MCF 10A (cell line): Measurements from ENCODE around the gene PTGES2. TPM values are rescaled to one million over a fixed set of nuclear protein-coding genes. Genes with fewer than 3 reads are reported as not detected.

ENCODE experiments used
- BruUV-seq: library from RNA; stranded (reverse); fragments of 400-500 nt; replicated peaks from 2 replicates; lab custom pipeline; 2021; lab: Mats Ljungman, UMichigan
- CTCF ChIA-PET: fragments of 300-600 bp; sonication (Branson Sonifier 250); formaldehyde crosslinking; extraction: SDS; loops from one replicate; lab custom pipeline; 2021; ENCODE audit warnings: antibody characterized with exemption, inconsistent platforms; lab: Yijun Ruan, JAX
- POLR2A ChIA-PET: fragments of 300-600, 350-650 bp; sonication (Branson Sonifier 250); formaldehyde crosslinking; extraction: SDS; loops from one replicate; lab custom pipeline; 2020; ENCODE audit warnings: antibody characterized with exemption, inconsistent platforms; lab: Yijun Ruan, JAX
- DNase-seq: peaks from one replicate; pipeline ENCODE4 v3.0.0-alpha.2; 2018; ENCODE audit not compliant: unreplicated experiment
- H3K27ac Mint-ChIP-seq: one replicate; pipeline ENCODE4 v1.8.0; 2022; ENCODE audit warnings: mild to moderate bottlenecking, low read depth, mixed read lengths; ENCODE audit not compliant: unreplicated experiment
- H3K27me3 Mint-ChIP-seq: one replicate; pipeline ENCODE4 v1.8.0; 2022; ENCODE audit warnings: mixed read lengths; ENCODE audit not compliant: insufficient read depth, unreplicated experiment
- H3K36me3 Mint-ChIP-seq: one replicate; pipeline ENCODE4 v1.8.0; 2022; ENCODE audit warnings: mild to moderate bottlenecking, moderate library complexity, mixed read lengths; ENCODE audit not compliant: insufficient read depth, unreplicated experiment
- H3K4me1 Mint-ChIP-seq: one replicate; pipeline ENCODE4 v1.8.0; 2022; ENCODE audit warnings: mixed read lengths; ENCODE audit not compliant: insufficient read depth, unreplicated experiment
- H3K4me3 Mint-ChIP-seq: one replicate; pipeline ENCODE4 v1.8.0; 2022; ENCODE audit warnings: mild to moderate bottlenecking, moderate library complexity, mixed read lengths; ENCODE audit not compliant: unreplicated experiment
- H3K9me3 Mint-ChIP-seq: one replicate; pipeline ENCODE4 v1.8.0; 2022; ENCODE audit warnings: mixed read lengths; ENCODE audit not compliant: unreplicated experiment
- intact Hi-C: fragments of 100-400 bp; cut with micrococcal nuclease; formaldehyde crosslinking; loops from 2 replicates; pipeline ENCODE4 v1.14.1; 2022
- total RNA-seq: library from RNA; stranded (reverse); gene quantifications from 2 replicates; pipeline ENCODE4 v1.2.3, GENCODE V29; 2022
- TF ChIP-seq, protein P1 (sequence below): fragments of 200-600 bp; IDR thresholded peaks from one replicate; pipeline ENCODE4 v1.8.0; 2022; ENCODE audit warnings: antibody characterized with exemption, mild to moderate bottlenecking; ENCODE audit not compliant: unreplicated experiment

Gene PTGES2
- total RNA-seq, 1 experiment from 2014 or later: 130 TPM

GRCh38 chr9:128123451-128124080 lies 4.0 kb downstream of the PTGES2 start:
- intact Hi-C loops: no loop called here
- TF ChIP-seq, protein P1, sequence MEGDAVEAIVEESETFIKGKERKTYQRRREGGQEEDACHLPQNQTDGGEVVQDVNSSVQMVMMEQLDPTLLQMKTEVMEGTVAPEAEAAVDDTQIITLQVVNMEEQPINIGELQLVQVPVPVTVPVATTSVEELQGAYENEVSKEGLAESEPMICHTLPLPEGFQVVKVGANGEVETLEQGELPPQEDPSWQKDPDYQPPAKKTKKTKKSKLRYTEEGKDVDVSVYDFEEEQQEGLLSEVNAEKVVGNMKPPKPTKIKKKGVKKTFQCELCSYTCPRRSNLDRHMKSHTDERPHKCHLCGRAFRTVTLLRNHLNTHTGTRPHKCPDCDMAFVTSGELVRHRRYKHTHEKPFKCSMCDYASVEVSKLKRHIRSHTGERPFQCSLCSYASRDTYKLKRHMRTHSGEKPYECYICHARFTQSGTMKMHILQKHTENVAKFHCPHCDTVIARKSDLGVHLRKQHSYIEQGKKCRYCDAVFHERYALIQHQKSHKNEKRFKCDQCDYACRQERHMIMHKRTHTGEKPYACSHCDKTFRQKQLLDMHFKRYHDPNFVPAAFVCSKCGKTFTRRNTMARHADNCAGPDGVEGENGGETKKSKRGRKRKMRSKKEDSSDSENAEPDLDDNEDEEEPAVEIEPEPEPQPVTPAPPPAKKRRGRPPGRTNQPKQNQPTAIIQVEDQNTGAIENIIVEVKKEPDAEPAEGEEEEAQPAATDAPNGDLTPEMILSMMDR: no peak

GRCh38 chr9:128122809-128123175 lies 4.7 kb downstream of the PTGES2 start:
- no TSS peak for BruUV-seq
- CTCF ChIA-PET: no interaction called here
- H3K36me3 Mint-ChIP-seq: peaks cover 20% of the 10 kb centered on the region
- no peaks in the 10 kb centered on the region for H3K9me3 Mint-ChIP-seq
- TF ChIP-seq, protein P1: no peak
- H3K27me3 Mint-ChIP-seq: no peaks in the 10 kb centered on the region
- peaks cover 14% of the 10 kb centered on the region for H3K4me1 Mint-ChIP-seq
- H3K27ac Mint-ChIP-seq: no peak overlapping the region
- H3K4me3 Mint-ChIP-seq: no peak overlapping the region
- intact Hi-C loops: no loop called here
- POLR2A ChIA-PET: no interaction called here
- no peak for DNase-seq

More at GRCh38 chr9:128123451-128124080, 4.0 kb downstream of the PTGES2 start:
- no TSS peak for BruUV-seq
- no peak for DNase-seq
- CTCF ChIA-PET: interaction anchor here (1.3 kb wide), 1 partner anchor 180 kb away, joined by 8 read pairs; no protein-coding TSS in a partner anchor
- peaks cover 22% of the 10 kb centered on the region for H3K36me3 Mint-ChIP-seq
- no peak overlapping the region for H3K27ac Mint-ChIP-seq
- H3K27me3 Mint-ChIP-seq: no peaks in the 10 kb centered on the region
- H3K4me3 Mint-ChIP-seq: no peak overlapping the region
- H3K9me3 Mint-ChIP-seq: no peaks in the 10 kb centered on the region
- POLR2A ChIA-PET: interaction anchor here (0.7 kb wide), 1 partner anchor 55 kb away, joined by 3 read pairs; no protein-coding TSS in a partner anchor
- H3K4me1 Mint-ChIP-seq: peaks cover 14% of the 10 kb centered on the region

DNA sequence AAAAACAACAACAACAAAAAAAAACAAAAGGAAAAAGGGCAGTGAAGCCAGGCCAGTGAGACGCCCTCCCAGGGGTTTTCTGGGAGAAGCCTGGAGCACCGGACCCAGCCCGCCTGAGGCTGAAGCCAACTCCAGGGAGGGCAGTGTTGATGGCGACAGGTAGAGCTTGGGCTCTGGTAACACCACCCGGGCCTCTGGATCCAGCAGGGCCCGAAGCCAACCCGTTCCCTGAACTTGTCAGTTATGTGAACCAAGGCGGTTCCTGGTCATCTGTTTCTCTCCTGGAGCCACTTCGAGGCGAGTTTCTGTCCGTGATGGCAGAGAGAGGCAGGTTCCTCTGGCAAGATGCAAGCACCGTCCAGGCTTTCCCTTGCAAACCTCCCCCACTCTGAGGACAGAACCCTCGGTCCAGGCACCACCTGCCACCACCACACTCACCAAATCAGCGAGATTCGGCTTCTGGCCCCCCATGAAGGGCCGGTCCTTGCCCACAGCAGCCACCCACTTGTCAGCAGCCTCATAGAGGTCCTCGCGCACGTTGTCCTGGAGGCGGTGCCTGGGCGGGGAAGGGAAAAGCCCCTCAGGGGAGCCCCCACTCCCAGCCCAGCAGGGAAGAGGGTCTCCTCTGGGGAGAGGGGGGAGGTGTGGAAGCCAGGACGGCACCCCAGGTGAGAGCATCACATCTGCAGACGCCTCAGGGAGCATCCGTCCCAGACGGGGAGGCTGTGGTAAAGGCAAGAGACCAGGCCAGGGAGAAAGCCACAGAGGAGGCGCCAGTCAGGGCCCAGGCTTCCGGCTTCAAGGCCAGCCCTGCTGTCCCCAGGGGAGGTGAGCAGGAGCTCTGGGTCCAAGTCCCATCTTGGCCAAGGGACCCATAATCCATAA lies 5.4 kb downstream of the PTGES2 start:
- intact Hi-C loops: no loop called here
- ChIA-PET CTCF (no interaction called here), POLR2A (no interaction called here)
- H3K36me3 Mint-ChIP-seq: peaks cover 18% of the 10 kb centered on the region
- no peak for DNase-seq
- no peak overlapping the region for H3K27ac Mint-ChIP-seq
- H3K4me1 Mint-ChIP-seq: peaks cover 14% of the 10 kb centered on the region
- TF ChIP-seq, protein P1: no peak
- no TSS peak for BruUV-seq
- H3K4me3 Mint-ChIP-seq: no peak overlapping the region
- H3K9me3 Mint-ChIP-seq: no peaks in the 10 kb centered on the region
- no peaks in the 10 kb centered on the region for H3K27me3 Mint-ChIP-seq

GRCh38 chr9:128121466-128121810 lies 6.1 kb downstream of the PTGES2 start:
- Mint-ChIP-seq H3K27me3 (no peaks in the 10 kb centered on the region), H3K36me3 (peaks cover 18% of the 10 kb centered on the region), H3K4me3 (no peak overlapping the region), H3K27ac (no peak overlapping the region), H3K4me1 (peaks cover 14% of the 10 kb centered on the region), H3K9me3 (no peaks in the 10 kb centered on the region)
- BruUV-seq: no TSS peak
- intact Hi-C loops: no loop called here
- TF ChIP-seq, protein P1: no peak
- ChIA-PET CTCF (no interaction called here), POLR2A (no interaction called here)
- DNase-seq: no peak
